NCI-H524 (cell line): ENCODE data around the gene ZNF423.

Source experiments
- DNase-seq, 2 experiments: peaks; one replicate each; lab custom pipeline; 2025; lab: John Stamatoyannopoulos, UW

Gene ZNF423

GRCh38 chr16:49600976-49601375 is 254.9 kb downstream of the ZNF423 start:
- no peak for DNase-seq

DNA sequence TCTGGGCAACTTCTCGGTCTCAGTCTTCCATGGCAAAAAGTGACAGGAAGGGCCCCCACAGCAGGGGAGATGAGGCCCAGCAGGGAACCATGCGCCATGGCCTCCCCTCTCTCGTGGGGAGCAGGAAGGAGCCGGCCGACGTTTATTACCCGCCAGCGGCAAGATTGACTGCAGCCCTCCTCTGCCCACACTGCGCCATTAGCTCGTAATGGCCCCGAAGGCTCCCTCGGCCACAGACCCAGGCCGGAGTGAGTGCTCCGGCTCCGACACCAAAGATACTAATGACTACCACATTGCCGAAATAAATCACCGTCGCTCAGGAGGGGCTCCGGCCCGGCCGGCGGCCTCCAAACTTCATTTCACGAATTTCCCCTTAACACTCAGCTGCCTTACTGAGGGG is 255.4 kb downstream of the ZNF423 start:
- DNase-seq, result no peak

- DNase-seq, result no peak
Observed at GRCh38 chr16:49599704-49600103, 256.2 kb downstream of the ZNF423 start.

DNA sequence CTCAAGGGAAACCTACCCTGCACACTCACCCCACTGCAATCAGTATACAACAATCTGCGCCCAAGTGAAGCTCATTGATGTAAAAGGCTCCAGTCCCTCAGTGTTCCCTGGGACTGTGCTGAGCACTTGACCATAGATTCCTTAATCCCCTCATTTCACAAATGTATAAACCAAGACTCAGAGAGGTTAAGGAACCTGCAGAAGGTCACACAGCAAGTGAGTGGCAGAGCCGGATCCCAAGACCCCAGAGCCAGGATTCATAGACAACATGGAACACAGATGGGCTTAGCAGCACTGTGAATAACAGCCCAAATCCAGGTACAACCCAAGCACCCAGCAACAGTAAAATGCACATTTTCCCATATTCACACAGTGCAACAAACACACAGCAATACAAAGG is 256.6 kb downstream of the ZNF423 start:
- no peak for DNase-seq

- DNase-seq, result no peak
Observed at GRCh38 chr16:49598383-49599170, 257.3 kb downstream of the ZNF423 start.

DNA sequence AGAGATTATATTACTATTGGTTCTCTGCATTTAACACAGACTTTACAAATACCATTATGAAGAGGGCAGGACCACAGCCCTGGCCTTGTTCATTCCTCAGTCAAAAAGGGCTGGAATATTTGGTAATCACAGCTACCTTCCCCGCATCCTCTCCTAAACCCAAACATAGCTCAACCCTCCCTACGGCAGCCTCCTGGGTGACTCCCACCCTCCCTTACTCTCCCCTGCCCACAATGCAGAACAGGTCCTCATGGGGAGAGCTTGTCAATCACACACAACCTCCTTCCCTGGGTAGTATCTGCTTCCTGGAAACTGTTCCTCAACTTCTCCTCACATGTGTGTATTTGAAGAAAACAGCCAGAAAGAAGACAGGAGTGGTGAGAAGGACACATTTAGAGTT is 258.1 kb downstream of the ZNF423 start:
- DNase-seq, result no peak

DNA sequence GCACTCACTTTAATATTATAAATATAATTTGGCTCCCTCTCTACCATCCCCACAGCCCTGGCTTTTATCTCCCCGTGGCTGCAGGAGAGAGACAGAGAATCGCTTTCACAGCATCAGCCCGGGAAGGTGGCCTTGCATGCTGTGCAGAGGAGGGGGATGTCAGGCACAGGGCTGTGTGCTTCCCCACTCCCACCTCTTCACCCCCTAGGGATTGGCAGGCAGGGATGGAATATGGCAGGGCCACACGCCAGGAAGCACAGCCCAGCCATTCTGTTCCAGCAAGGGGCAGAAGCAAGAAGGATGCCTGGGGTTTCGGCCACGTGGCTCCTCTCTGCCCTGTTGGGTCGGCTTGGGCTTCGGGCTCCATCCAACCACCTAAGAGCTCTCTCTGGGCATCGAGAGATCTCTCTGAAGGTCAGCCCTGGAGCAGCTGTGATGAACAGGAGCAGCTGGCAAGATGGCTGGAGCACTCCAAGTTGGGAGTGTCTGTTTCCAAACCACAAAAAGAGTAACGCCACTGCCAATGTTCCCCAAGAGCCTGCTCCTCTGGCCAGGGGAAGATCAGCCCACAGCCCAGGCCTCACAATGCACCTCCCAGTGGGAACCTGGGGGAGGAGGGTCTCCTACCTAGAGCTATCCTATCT is 259.1 kb downstream of the ZNF423 start:
- no peak for DNase-seq

DNA sequence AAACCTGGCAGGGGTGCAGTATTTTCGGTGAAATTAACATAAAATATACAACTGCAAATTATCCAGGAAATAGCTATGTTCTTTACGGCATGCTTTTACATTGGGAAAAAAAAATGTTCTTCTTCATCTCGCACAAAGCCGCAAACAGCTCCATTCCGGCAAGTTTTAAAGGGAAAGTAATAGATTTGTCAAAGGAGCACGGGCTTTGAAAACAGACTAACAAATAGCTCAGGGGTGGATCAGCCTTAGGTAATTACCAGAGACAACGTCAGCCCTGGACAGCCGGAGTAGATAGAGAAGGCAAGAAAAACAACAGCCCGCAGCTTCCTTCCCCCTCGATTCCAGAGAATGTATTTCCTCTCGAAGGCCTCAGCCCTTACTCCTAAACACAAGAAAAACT is 259.8 kb downstream of the ZNF423 start:
- no peak for DNase-seq

- peak in 1 of 2 experiments; percentile 19 for DNase-seq
Observed at GRCh38 chr16:49594685-49595498, 261.0 kb downstream of the ZNF423 start.

GRCh38 chr16:49594153-49594552 is 261.8 kb downstream of the ZNF423 start:
- no peak for DNase-seq

- peak in 1 of 2 experiments; percentile 62 for DNase-seq
Observed at GRCh38 chr16:49593424-49594040, 262.4 kb downstream of the ZNF423 start.

DNA sequence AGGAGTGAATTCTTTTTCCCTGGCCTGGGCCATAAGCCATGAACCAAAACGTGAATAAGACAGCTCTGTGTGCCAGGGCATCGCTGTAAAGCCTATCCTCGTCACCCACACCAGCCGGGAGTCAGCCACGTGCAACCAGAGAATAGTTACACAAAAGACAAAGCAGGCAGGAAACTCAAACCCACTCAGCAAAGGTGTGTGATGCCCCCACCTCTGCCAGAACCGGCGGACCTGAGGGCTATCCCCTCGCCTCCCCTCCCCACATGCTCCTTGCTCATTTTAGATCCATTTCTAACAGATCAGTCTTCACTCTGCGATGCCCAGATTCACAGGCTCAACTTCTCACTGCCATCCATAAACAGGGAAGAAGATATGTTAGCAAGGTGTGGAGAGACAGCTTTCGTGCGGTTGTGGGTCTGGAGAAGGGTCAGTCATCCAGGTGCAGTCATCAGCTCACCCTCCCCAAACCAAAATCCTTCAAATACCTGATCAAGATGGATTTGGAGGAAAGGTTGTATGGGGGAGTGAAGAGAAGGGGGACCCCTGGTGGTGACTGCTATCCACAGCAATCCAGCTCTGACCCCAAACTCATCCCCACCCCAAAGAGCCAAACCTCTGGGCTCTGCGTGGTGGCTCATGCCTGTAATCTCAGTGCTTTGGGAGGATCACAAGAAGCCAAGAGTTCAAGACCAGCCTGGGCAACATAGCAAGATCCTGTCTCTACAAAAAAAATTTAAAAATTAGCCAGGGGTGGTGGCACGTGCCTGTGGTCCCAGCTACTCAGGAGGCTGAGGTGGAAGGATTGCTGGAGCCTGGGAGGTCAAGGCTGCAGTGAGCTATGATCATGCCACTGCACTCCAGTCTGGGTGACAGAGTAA is 263.1 kb downstream of the ZNF423 start:
- peak; percentile 74 for DNase-seq

DNA sequence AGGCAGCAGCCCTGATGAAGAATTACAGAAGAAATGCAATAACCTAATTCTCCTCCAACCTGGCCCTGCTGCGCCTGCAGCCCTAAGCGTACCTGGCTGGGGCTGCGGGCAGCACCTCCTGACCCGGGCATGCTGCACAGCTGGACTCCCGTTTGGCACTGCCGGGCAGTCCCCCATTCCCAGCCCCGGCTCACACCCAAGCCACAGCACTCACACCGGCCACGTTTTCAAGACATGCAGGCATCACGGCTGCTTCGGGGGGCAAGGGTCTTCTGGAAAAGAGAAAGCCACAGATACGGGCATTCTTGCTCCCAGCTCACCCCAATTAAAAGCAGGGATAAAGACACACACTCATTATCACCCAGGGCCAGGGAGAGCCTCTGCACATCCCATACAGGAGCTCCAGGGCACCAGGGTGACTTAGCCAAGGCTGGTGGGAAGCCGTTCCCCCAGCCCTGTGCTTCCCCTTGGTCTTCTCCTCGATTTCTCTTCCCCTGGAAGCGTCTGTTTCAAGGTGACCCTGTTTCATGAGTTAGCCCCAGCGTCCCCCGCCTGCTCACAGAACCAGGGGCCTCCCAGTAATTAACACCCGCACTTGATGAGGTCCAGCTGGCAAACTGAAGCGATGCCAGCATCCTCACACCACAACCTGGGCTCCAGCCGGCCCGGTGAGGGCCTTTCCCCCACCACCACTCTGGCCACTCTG is 265.6 kb downstream of the ZNF423 start:
- peak; percentile 72 to 78 for DNase-seq

GRCh38 chr16:49589544-49590031 is 266.3 kb downstream of the ZNF423 start:
- DNase-seq, result no peak

DNA sequence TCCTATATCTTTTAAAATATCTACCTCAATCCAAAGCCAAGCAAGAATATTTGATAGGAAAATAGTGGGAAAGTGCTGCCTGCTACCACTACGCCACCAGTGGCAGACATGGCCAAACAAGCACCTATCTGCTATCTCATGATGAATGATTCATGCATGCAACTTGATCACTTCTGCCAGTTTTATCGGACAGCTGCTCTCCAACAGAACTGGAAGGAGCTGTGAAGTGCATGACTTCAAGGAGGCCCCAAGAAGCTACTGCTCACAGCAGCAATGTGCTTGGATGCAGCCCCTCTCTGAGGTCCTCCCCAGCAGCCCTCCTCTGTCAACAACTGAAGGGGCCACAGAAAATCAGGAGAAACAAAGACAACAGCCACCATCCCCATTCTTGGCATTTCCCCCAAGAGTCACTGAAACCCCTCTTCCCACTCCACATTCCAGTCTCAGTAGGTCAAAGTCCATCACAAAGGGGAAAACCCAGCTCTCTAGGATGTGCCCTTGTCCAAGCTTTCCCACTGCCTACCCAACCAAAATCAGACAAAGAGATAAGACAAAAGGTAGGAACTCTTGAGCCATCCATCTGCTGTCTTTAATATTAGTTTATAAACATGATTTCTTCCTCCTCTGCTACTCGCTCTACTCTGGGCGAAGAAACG is 267.1 kb downstream of the ZNF423 start:
- DNase-seq, result peak; percentile 55 to 77

GRCh38 chr16:49588026-49588425 is 267.9 kb downstream of the ZNF423 start:
- peak; percentile 27 to 81 for DNase-seq

GRCh38 chr16:49587511-49587910 is 268.4 kb downstream of the ZNF423 start:
- no peak for DNase-seq

DNA sequence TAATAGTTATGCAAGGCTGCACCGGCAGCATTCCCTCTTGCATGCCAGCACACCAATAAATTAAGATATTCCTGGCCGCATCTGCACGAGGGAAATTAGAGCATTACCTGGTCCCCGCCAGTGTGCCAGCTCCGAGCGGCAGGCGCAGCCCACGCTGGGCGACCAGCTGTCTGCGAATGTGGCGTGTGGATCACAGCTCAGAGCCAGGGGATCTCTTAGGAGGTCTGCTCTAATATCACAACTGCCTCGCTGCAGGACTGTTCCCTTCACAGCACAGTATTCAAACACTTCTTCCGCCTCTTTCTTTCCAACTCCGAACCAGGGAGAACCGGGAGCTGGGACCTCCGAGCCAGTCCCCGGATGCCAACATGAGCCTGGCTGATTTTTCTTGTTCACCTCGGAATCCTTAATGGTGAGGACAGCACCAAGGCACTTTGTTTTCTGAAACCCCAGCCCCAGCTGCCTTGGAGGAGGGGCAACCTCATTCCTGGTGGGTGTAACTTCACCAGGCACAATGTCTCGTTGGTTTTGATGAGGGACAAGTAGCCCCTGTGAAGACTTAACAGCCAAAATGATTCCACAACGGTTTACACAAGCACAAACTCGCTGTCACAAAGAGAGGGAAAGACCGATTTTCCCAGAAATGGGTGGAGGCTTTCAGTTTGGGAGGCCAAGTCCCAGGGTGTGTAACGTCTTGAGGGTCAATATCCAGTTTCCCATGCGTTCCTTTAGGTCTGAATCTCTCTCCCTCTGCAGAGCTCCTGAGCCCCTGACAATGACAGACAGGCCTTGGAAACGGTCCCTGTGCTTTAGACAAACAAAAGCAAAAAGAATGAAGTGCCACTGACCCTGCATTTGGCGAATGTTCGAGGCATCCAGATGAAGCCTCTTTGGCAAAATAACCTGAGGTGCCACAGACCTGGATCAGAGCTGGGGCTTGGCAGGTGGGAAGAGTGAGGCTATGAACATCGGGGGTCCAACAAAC is 269.2 kb downstream of the ZNF423 start:
- peak; percentile 43 to 76 for DNase-seq
